Measurements from ENCODE around the gene ULK1.

- TF ChIP-seq TCF12 (IDR thresholded peaks at IDR 0.05; ENCODE audit: low read depth) = 0 out of 2 replicates have a peak, but pooled peaks have one; percentile 33
- TF ChIP-seq RAD21 (IDR thresholded peaks at IDR 0.05; ENCODE audit: low read depth) = no peak
- TF ChIP-seq EP300 (IDR thresholded peaks at IDR 0.05; ENCODE audit: borderline replicate concordance) = no peak
These were observed 22.0 kb upstream of the ULK1 start for GRCh38 chr12:131872154-131873051.
